Tibial nerve (tissue), 4 donors: Measurements from ENCODE around the gene ADGRB3.

Experiments
- CTCF ChIP-seq, 5 experiments: fragments of 200-600 bp in 3 of 5; fragments of 450-650 bp in 2 of 5; sonication (generic) in 3 of 5; IDR thresholded peaks; one replicate each; pipeline ENCODE4 v1.5.1; 2016 to 2019; ENCODE audit warnings: antibody characterized with exemption in 5 of 5, mild to moderate bottlenecking in 3 of 5, moderate library complexity in 2 of 5
- EP300 ChIP-seq, 2 donors: sonication (generic); formaldehyde crosslinking; IDR thresholded peaks; one replicate each; pipeline ENCODE4 v1.6.1; 2017; ENCODE audit warnings: antibody characterized with exemption in 2 of 2, mild to moderate bottlenecking in 1 of 2
- POLR2A ChIP-seq, 2 donors: fragments of 450-650 bp; IDR thresholded peaks; one replicate each; pipeline ENCODE4 v1.6.1; 2017; ENCODE audit warnings: antibody characterized with exemption in 2 of 2, mild to moderate bottlenecking in 2 of 2, moderate library complexity in 2 of 2

- no peak for TF ChIP-seq CTCF (IDR thresholded peaks at IDR 0.05)
- no peak for TF ChIP-seq POLR2A (IDR thresholded peaks at IDR 0.05)
- TF ChIP-seq EP300 (IDR thresholded peaks at IDR 0.05) = no peak
Observed at GRCh38 chr6:68988698-68989097, 353.6 kb downstream of the ADGRB3 start.
